DND-41 (cell line): ENCODE results near the gene GRIA4.

Experiments used
- ATAC-seq: fragments of 200-7000 bp; cut with Tn5 transposase; 3 replicates; pipeline ENCODE4 v1.9.1; 2021; ENCODE audit warnings: low read depth; ENCODE audit not compliant: insufficient read depth
- DNase-seq: peaks from one replicate; pipeline ENCODE4 v3.0.0-alpha.2; 2020
- H2AFZ ChIP-seq: 2 replicates; pipeline ENCODE4 v1.6.0; 2012; ENCODE audit warnings: low read depth, low read length
- H3K27ac ChIP-seq: 2 replicates; pipeline ENCODE4 v1.5.1; 2012; ENCODE audit warnings: low read length, inconsistent platforms
- H3K27me3 ChIP-seq: fragments of 200-600 bp; sonication (generic); 2 replicates; pipeline ENCODE4 v1.6.0; 2012; ENCODE audit warnings: low read length, mild to moderate bottlenecking, inconsistent platforms; ENCODE audit not compliant: insufficient read depth, poor library complexity
- H3K36me3 ChIP-seq: 2 replicates; pipeline ENCODE4 v1.5.1; 2012; ENCODE audit warnings: low read length, inconsistent platforms; ENCODE audit not compliant: insufficient read depth
- H3K4me1 ChIP-seq: 2 replicates; pipeline ENCODE4 v1.5.1; 2012; ENCODE audit warnings: mild to moderate bottlenecking, low read length; ENCODE audit not compliant: insufficient read depth
- H3K4me2 ChIP-seq: 2 replicates; pipeline ENCODE4 v1.6.0; 2012; ENCODE audit warnings: mild to moderate bottlenecking, moderate library complexity, low read length, inconsistent platforms; ENCODE audit not compliant: insufficient read depth
- H3K4me3 ChIP-seq, 2 experiments: fragments of 200-600 bp in 1 of 2; shearing (Covaris generic) in 1 of 2; 2 replicates each; pipeline ENCODE4 v1.5.1; 2012 to 2016; ENCODE audit warnings: inconsistent platforms in 2 of 2, low read length in 2 of 2, mild to moderate bottlenecking in 2 of 2, low read depth in 1 of 2, moderate library complexity in 1 of 2
- H3K79me2 ChIP-seq: 2 replicates; pipeline ENCODE4 v1.6.0; 2012; ENCODE audit warnings: low read length, inconsistent platforms; ENCODE audit not compliant: insufficient read depth
- H3K9ac ChIP-seq: 2 replicates; pipeline ENCODE4 v1.6.0; 2012; ENCODE audit warnings: low read depth, mild to moderate bottlenecking, inconsistent platforms, low read length, moderate library complexity
- H3K9me3 ChIP-seq: 2 replicates; pipeline ENCODE4 v1.5.1; 2012; ENCODE audit warnings: low read length, moderate library complexity, mild to moderate bottlenecking, inconsistent platforms; ENCODE audit not compliant: insufficient read depth, severe bottlenecking
- H4K20me1 ChIP-seq: 2 replicates; pipeline ENCODE4 v1.6.0; 2012; ENCODE audit warnings: low read length; ENCODE audit not compliant: insufficient read depth
- EZH2 ChIP-seq: IDR thresholded peaks from 3 replicates; pipeline ENCODE4 v1.6.1; 2012; ENCODE audit warnings: borderline replicate concordance, low read depth, mild to moderate bottlenecking, moderate library complexity, low read length, inconsistent platforms; ENCODE audit not compliant: severe bottlenecking
- TF ChIP-seq, protein P1 (sequence below): IDR thresholded peaks from 2 replicates; pipeline ENCODE4 v1.5.1; 2012; ENCODE audit warnings: borderline replicate concordance, low read length, moderate library complexity, mild to moderate bottlenecking; ENCODE audit not compliant: poor library complexity, severe bottlenecking; ENCODE audit errors: extremely low read depth

The GRIA4 gene

GRCh38 chr11:105577641-105578040, 32.2 kb upstream of the GRIA4 start:
- H3K4me1 ChIP-seq = no peaks in the 10 kb centered on the region
- H3K27ac ChIP-seq = no peak overlapping the region
- no peaks in the 10 kb centered on the region for H3K79me2 ChIP-seq
- H4K20me1 ChIP-seq = no peaks in the 10 kb centered on the region
- TF ChIP-seq, protein P1, sequence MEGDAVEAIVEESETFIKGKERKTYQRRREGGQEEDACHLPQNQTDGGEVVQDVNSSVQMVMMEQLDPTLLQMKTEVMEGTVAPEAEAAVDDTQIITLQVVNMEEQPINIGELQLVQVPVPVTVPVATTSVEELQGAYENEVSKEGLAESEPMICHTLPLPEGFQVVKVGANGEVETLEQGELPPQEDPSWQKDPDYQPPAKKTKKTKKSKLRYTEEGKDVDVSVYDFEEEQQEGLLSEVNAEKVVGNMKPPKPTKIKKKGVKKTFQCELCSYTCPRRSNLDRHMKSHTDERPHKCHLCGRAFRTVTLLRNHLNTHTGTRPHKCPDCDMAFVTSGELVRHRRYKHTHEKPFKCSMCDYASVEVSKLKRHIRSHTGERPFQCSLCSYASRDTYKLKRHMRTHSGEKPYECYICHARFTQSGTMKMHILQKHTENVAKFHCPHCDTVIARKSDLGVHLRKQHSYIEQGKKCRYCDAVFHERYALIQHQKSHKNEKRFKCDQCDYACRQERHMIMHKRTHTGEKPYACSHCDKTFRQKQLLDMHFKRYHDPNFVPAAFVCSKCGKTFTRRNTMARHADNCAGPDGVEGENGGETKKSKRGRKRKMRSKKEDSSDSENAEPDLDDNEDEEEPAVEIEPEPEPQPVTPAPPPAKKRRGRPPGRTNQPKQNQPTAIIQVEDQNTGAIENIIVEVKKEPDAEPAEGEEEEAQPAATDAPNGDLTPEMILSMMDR = peak; percentile 20
- TF ChIP-seq EZH2 = no peak
- H3K27me3 ChIP-seq = no peaks in the 10 kb centered on the region
- H3K4me2 ChIP-seq = no peak overlapping the region
- H2AFZ ChIP-seq = no peak overlapping the region
- no peaks in the 10 kb centered on the region for H3K36me3 ChIP-seq
- DNase-seq (no peak), ATAC-seq (no peak)
- no peak overlapping the region for H3K4me3 ChIP-seq
- no peak overlapping the region for H3K9ac ChIP-seq
- H3K9me3 ChIP-seq = no peaks in the 10 kb centered on the region

- Histone ChIP-seq H2AFZ (no peak overlapping the region), H4K20me1 (no peaks in the 10 kb centered on the region), H3K4me1 (no peaks in the 10 kb centered on the region), H3K4me3 (no peak overlapping the region), H3K27ac (no peak overlapping the region), H3K36me3 (no peaks in the 10 kb centered on the region), H3K9me3 (no peaks in the 10 kb centered on the region), H3K9ac (no peak overlapping the region), H3K79me2 (no peaks in the 10 kb centered on the region), H3K4me2 (no peak overlapping the region), H3K27me3 (no peaks in the 10 kb centered on the region)
- no peak for TF ChIP-seq EZH2
- TF ChIP-seq, protein P1 = no peak
- DNase-seq = no peak
- ATAC-seq = no peak
Observed at GRCh38 chr11:105579111-105579510, 30.8 kb upstream of the GRIA4 start.

DNA sequence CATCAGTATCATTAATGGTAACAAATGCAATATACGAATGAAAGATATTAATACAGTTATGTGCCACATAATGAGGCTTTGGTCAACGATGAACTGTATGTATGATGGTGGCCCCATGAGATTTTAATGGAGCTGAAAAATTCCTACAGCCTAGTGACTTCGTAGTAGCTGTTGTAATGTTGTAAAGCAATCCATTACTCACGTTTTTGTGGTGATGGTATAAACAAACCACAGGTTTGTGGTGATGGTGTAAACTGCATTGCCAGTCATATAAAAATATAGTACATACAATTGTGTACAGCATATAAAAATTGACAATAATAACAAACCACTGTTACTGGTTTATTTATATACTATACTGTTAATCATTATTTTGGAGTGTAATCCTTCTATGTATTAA, 27.4 kb upstream of the GRIA4 start:
- DNase-seq = no peak
- no peak overlapping the region for H3K4me3 ChIP-seq
- H2AFZ ChIP-seq = no peak overlapping the region
- no peaks in the 10 kb centered on the region for H3K36me3 ChIP-seq
- no peaks in the 10 kb centered on the region for H3K4me1 ChIP-seq
- no peak overlapping the region for H3K27ac ChIP-seq
- no peaks in the 10 kb centered on the region for H4K20me1 ChIP-seq
- TF ChIP-seq, protein P1 = no peak
- TF ChIP-seq EZH2 = no peak
- H3K27me3 ChIP-seq = no peaks in the 10 kb centered on the region
- ATAC-seq = peak; percentile 33; the same call in 1 of the 3 replicates
- H3K79me2 ChIP-seq = no peaks in the 10 kb centered on the region
- no peaks in the 10 kb centered on the region for H3K9me3 ChIP-seq
- H3K4me2 ChIP-seq = no peak overlapping the region
- H3K9ac ChIP-seq = no peak overlapping the region

GRCh38 chr11:105588001-105588400, 21.9 kb upstream of the GRIA4 start:
- Histone ChIP-seq H3K36me3 (no peaks in the 10 kb centered on the region), H3K4me2 (no peak overlapping the region), H3K9ac (no peak overlapping the region), H4K20me1 (no peaks in the 10 kb centered on the region), H3K79me2 (no peaks in the 10 kb centered on the region), H3K4me3 (no peak overlapping the region), H3K27ac (no peak overlapping the region), H3K9me3 (no peaks in the 10 kb centered on the region), H3K4me1 (no peaks in the 10 kb centered on the region), H3K27me3 (no peaks in the 10 kb centered on the region), H2AFZ (no peak overlapping the region)
- ATAC-seq (no peak), DNase-seq (no peak)
- TF ChIP-seq, protein P1 = no peak
- no peak for TF ChIP-seq EZH2
